T47D (cell line): ENCODE data around the gene RABAC1.

Experiments used
- DNase-seq, 2 experiments: peaks; one replicate each; pipeline versions ENCODE4 v3.0.0 to v3.0.0-alpha.2; 2011 to 2012; ENCODE audit warnings: low read depth in 1 of 2, low spot score in 1 of 2
- JUND ChIP-seq: IDR thresholded peaks from 2 replicates; pipeline ENCODE4 v1.6.1; 2012; ENCODE audit warnings: low read depth
- in situ Hi-C: cut with HindIII; loops from 2 replicates; pipeline ENCODE4 v1.10.0; 2016; ENCODE audit warnings: low sequenced_read_pairs, low pct_unique_long_range_greater_than_20kb

Gene RABAC1

GRCh38 chr19:41977916-41978315 is 18.8 kb upstream of the RABAC1 start:
- no peak for TF ChIP-seq JUND
- no peak for DNase-seq
- in situ Hi-C loops = no loop called here

GRCh38 chr19:41974652-41975051 is 15.5 kb upstream of the RABAC1 start:
- DNase-seq = no peak
- in situ Hi-C loops = no loop called here

GRCh38 chr19:41971363-41971762 is 12.2 kb upstream of the RABAC1 start:
- no peak for DNase-seq
- in situ Hi-C loops = no loop called here
- TF ChIP-seq JUND = no peak

More at GRCh38 chr19:41974652-41975051, 15.5 kb upstream of the RABAC1 start:
- TF ChIP-seq JUND = no peak

- DNase-seq = no peak
- in situ Hi-C loops = no loop called here
- no peak for TF ChIP-seq JUND
Observed at GRCh38 chr19:41969772-41970458, 10.8 kb upstream of the RABAC1 start.

GRCh38 chr19:41968751-41969595 is 9.9 kb upstream of the RABAC1 start:
- in situ Hi-C loops = no loop called here
- TF ChIP-seq JUND = no peak
- no peak for DNase-seq

GRCh38 chr19:41967054-41967783 is 8.1 kb upstream of the RABAC1 start:
- TF ChIP-seq JUND = no peak
- no peak for DNase-seq
- in situ Hi-C loops = no loop called here

GRCh38 chr19:41965106-41965505 is 6.0 kb upstream of the RABAC1 start:
- no peak for TF ChIP-seq JUND
- DNase-seq = no peak
- in situ Hi-C loops = no loop called here

GRCh38 chr19:41960973-41961372 is 1.9 kb upstream of the RABAC1 start:
- no peak for DNase-seq
- TF ChIP-seq JUND = no peak
- in situ Hi-C loops = no loop called here

GRCh38 chr19:41958367-41959055 is 610 bp downstream of the RABAC1 start:
- TF ChIP-seq JUND = no peak
- DNase-seq = peak; percentile 64 to 79
- in situ Hi-C loops = no loop called here

- no peak for TF ChIP-seq JUND
- in situ Hi-C loops = no loop called here
- peak; percentile 91 to 92 for DNase-seq
Observed at GRCh38 chr19:41957838-41958366, 1.2 kb downstream of the RABAC1 start.

- no peak for DNase-seq
- no peak for TF ChIP-seq JUND
- in situ Hi-C loops = no loop called here
Observed at GRCh38 chr19:41957161-41957837, 1.8 kb downstream of the RABAC1 start.

- DNase-seq = no peak
- in situ Hi-C loops = no loop called here
- TF ChIP-seq JUND = no peak
Observed at GRCh38 chr19:41956621-41957020, 2.5 kb downstream of the RABAC1 start.
